HG03108 (cell line): ENCODE measurements around the gene PASK.

ENCODE experiments used
- ATAC-seq: cut with Tn5 transposase; IDR thresholded peaks from one replicate; pipeline ENCODE4 v1.9.1; 2021; ENCODE audit warnings: moderate library complexity; ENCODE audit not compliant: unreplicated experiment

PASK gene

GRCh38 chr2:241149675-241149924, 328 bp upstream of the PASK start:
- no peak for ATAC-seq

GRCh38 chr2:241148239-241148638, 1.0 kb downstream of the PASK start:
- no peak for ATAC-seq

- no peak for ATAC-seq
Observed at GRCh38 chr2:241147336-241147735, 1.9 kb downstream of the PASK start.

DNA sequence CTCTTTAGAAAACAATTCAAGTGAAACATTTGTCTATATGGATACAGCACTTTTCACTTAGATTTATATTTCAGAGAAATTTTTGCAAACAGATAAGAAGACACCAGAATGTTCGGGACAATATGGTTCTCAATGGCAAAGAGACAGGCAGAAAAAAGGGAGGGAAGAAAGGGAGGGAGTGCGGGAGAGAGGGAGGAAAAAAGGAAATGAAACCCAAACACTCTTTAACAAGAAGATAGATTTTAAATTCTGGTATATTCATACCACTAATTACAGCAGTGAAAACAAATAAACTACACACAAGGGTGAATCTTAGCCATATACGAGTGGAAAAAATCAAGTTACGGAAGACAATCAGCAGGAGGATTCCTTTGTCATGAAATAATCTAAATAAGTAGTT, 3.0 kb downstream of the PASK start:
- ATAC-seq: no peak

- ATAC-seq: no peak
Observed at GRCh38 chr2:241142593-241142992, 6.7 kb downstream of the PASK start.

- ATAC-seq: no peak
Observed at GRCh38 chr2:241142063-241142462, 7.2 kb downstream of the PASK start.

- no peak for ATAC-seq
Observed at GRCh38 chr2:241141214-241141770, 8.0 kb downstream of the PASK start.

DNA sequence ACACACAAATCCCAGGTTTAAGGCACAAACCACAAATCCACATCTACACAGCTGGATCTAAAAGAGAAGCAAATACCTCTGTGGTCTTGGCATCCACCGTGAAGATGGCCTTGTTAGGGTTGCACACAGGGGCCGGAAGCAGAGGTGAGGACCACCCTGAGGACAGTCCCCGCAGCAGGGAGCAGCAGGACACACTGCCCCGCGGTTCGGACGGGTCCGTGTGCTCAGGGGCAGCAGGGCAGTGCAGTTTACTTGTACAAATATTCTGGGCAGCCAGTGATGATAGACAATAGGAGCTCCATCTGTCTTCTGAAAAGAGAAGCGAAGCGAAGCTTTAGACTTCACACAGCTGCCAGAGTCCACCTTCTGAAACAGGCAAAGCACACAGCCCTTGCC, 8.8 kb downstream of the PASK start:
- ATAC-seq: no peak

GRCh38 chr2:241139531-241140444, 9.5 kb downstream of the PASK start:
- no peak for ATAC-seq

GRCh38 chr2:241138471-241138870, 10.8 kb downstream of the PASK start:
- ATAC-seq: no peak

DNA sequence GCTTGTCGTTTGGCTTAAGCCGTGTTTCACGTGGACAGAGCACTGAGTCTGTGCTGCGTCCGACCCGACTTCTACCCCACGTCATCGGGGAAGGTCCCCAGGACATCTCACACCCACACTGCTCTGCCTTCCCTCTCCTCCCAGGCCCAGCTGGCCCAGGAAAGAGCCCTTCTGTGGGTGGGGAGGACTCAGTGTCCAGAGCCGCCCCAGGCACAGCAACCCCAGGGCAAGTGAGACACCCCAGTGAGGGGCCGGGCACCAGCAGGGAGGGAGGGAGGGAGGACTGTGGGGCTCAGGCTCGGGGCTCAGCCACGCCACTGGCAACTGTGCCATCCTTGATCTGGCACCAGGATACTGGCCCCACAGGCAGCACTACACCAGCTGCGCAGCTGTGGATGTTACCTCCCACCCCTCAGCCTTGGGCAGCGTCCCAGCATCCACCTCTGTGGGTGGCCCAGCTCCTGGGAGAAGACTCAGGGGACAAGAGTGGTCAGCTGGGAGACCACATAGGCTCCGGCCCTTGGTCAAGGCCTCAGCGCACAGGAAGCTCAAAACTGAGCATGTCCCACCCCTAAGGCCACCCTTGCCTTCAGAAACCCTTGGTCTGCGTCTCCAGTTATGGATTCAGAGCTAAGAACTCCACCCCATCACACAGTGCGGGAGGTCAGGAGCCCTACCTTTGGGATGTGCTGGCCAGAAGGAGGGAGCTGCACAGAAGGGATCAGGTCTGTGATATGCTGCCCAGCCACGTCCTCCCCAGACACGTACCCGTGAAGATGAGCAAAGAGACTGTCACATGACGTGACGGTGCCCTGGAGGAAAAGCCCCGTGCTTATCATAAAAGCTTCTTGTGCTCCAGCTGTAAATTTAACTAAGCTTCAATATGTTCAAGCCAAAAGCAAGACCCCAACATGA, 11.7 kb downstream of the PASK start:
- ATAC-seq: no peak

GRCh38 chr2:241136661-241137260, 12.5 kb downstream of the PASK start:
- ATAC-seq: no peak

DNA sequence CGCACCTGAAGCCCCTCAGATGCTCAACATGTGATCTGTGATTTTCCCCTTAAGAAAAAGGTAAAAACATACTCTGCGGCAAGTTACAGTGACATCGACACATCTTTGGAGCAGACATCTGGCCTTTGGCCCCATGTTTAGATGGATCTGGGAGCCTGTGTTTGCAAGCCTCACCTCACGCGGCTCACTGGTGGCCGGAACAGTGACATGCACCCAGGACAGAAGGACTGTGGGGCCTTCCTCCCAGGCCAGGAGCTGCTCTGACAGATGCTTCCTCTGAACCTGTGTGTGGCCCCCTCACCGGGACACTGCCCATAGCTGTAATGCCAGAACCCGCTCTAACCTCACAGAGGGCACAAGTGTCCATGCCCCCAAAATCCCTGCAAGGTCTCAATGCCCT, 13.1 kb downstream of the PASK start:
- ATAC-seq: no peak

DNA sequence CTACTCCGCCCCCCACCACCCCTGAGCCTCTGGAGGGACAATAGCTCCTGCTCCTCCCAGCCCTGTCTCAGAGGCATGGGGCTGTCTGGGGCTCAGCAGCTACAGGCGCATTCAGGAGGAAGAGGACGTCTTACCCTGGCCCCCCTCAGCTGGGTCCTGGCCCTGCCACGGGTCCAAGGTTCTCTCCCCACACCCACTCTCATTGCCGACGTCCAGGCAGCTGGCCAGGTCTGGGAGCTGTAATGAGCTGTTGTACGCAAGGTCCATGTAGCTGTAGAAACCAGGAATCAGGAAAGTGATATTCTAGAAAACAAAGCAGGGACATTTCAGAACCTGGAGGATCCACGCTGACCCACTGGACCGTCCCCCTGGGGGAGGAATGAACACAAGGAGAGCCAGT, 13.5 kb downstream of the PASK start:
- ATAC-seq: no peak

GRCh38 chr2:241134711-241135110, 14.6 kb downstream of the PASK start:
- ATAC-seq: no peak

- ATAC-seq: no peak
Observed at GRCh38 chr2:241133436-241133820, 15.8 kb downstream of the PASK start.

- no peak for ATAC-seq
Observed at GRCh38 chr2:241132538-241133435, 16.5 kb downstream of the PASK start.

DNA sequence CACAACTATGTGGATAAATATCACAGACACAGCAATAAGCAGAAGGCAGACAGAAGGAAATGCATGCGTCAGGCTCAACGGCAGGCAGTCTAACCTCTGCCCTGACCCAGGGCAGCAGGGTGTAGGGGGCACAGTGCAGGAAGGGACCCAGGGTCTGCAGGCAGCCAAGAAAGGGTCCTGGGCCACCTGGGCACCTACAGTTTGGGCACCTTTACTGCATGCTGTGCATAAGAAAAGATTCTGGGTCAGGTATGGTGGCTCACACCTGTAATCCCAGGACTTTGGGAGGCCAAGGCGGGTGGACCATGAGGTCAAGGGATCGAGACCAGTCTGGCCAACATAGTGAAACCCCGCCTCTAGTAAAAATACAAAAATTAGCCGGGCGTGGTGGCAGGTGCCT, 17.7 kb downstream of the PASK start:
- ATAC-seq: no peak

DNA sequence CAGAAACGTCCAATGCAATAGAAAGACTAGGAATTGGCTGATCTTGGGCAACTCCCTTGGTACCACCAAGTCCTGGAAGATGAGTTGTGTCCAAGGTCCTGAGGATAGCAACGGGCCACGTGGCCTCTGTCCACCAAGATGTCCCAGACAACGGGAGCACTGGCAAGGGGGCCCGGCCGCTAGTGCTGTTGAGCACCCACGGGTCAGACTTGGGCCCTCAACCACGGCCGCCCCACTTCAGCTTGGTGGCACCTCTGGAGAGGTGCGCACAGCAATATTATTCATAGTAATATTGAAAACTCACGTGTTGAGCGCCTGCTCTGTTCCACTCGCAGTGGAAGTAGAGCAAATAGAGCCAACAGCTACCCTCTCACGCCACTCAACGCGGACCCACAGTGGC, 19.0 kb downstream of the PASK start:
- ATAC-seq: no peak

GRCh38 chr2:241129086-241129871, 20.0 kb downstream of the PASK start:
- ATAC-seq: no peak
